HEK293T (cell line): Measurements from ENCODE around the gene ACTR3.

Experiments used
- CTCF ChIA-PET: fragments of 350-600 bp; formaldehyde crosslinking; extraction: SDS; loops from one replicate; lab custom pipeline; 2021; ENCODE audit warnings: antibody characterized with exemption, inconsistent platforms; lab: Yijun Ruan, JAX
- POLR2A ChIA-PET: fragments of 350-600 bp; formaldehyde crosslinking; extraction: SDS; loops from one replicate; lab custom pipeline; 2020; ENCODE audit warnings: antibody characterized with exemption, inconsistent platforms; lab: Yijun Ruan, JAX
- DNase-seq: peaks from one replicate; pipeline ENCODE4 v3.0.0; 2012; ENCODE audit warnings: mixed read lengths; ENCODE audit errors: extremely low spot score
- ARNT ChIP-seq: fragments of 450-650 bp; IDR thresholded peaks from 2 replicates; pipeline ENCODE4 v1.6.1; 2017; ENCODE audit warnings: mild to moderate bottlenecking
- BHLHE40 ChIP-seq: fragments of 450-650 bp; IDR thresholded peaks from 2 replicates; pipeline ENCODE4 v1.6.1; 2016; ENCODE audit warnings: mild to moderate bottlenecking, moderate library complexity, borderline replicate concordance
- CTBP1 ChIP-seq: fragments of 450-650 bp; IDR thresholded peaks from 2 replicates; pipeline ENCODE4 v1.6.1; 2016; ENCODE audit warnings: borderline replicate concordance
- ELF4 ChIP-seq: fragments of 450-650 bp; IDR thresholded peaks from 2 replicates; pipeline ENCODE4 v1.6.1; 2017; ENCODE audit warnings: antibody characterized with exemption
- FOXA1 ChIP-seq: fragments of 450-650 bp; IDR thresholded peaks from 2 replicates; pipeline ENCODE4 v1.6.1; 2016; ENCODE audit warnings: mild to moderate bottlenecking
- FOXK2 ChIP-seq: fragments of 450-650 bp; IDR thresholded peaks from 2 replicates; pipeline ENCODE4 v1.6.1; 2016; ENCODE audit warnings: mild to moderate bottlenecking
- FOXM1 ChIP-seq: fragments of 450-650 bp; IDR thresholded peaks from 2 replicates; pipeline ENCODE4 v1.6.1; 2017; ENCODE audit warnings: mild to moderate bottlenecking, borderline replicate concordance
- HDGF ChIP-seq: fragments of 450-650 bp; IDR thresholded peaks from 2 replicates; pipeline ENCODE4 v1.6.1; 2017; ENCODE audit warnings: antibody characterized with exemption, borderline replicate concordance
- L3MBTL2 ChIP-seq: fragments of 450-650 bp; conservative IDR thresholded peaks from 2 replicates; pipeline ENCODE4 v1.6.1; 2016; ENCODE audit warnings: mild to moderate bottlenecking
- LEF1 ChIP-seq: fragments of 450-650 bp; IDR thresholded peaks from 2 replicates; pipeline ENCODE4 v1.6.1; 2017; ENCODE audit warnings: mild to moderate bottlenecking, borderline replicate concordance
- NFRKB ChIP-seq: fragments of 450-650 bp; IDR thresholded peaks from 2 replicates; pipeline ENCODE4 v1.6.1; 2016; ENCODE audit warnings: mild to moderate bottlenecking, moderate library complexity
- PKNOX1 ChIP-seq: fragments of 450-650 bp; IDR thresholded peaks from 2 replicates; pipeline ENCODE4 v1.6.1; 2016
- SP1 ChIP-seq: fragments of 450-650 bp; IDR thresholded peaks from 2 replicates; pipeline ENCODE4 v1.6.1; 2017
- SUZ12 ChIP-seq: fragments of 450-650 bp; IDR thresholded peaks from 2 replicates; pipeline ENCODE4 v1.6.1; 2016; ENCODE audit warnings: mild to moderate bottlenecking
- TARDBP ChIP-seq: fragments of 450-650 bp; IDR thresholded peaks from 2 replicates; pipeline ENCODE4 v1.6.1; 2016
- ZNF384 ChIP-seq: fragments of 450-650 bp; IDR thresholded peaks from 2 replicates; pipeline ENCODE4 v1.6.1; 2016

The ACTR3 gene

GRCh38 chr2:113846429-113846828 lies 43.5 kb upstream of the ACTR3 start:
- DNase-seq, result no peak
- POLR2A ChIA-PET, result no interaction called here
- TF ChIP-seq FOXA1, result no peak
- no peak for TF ChIP-seq FOXM1
- TF ChIP-seq NFRKB, result no peak
- no peak for TF ChIP-seq ARNT
- no peak for TF ChIP-seq PKNOX1
- TF ChIP-seq L3MBTL2, result no peak
- no peak for TF ChIP-seq TARDBP
- no peak for TF ChIP-seq HDGF
- no peak for TF ChIP-seq ZNF384
- CTCF ChIA-PET, result interaction anchor here (0.6 kb wide), 1 partner anchor 660 kb away, joined by 3 read pairs; no protein-coding TSS in a partner anchor

DNA sequence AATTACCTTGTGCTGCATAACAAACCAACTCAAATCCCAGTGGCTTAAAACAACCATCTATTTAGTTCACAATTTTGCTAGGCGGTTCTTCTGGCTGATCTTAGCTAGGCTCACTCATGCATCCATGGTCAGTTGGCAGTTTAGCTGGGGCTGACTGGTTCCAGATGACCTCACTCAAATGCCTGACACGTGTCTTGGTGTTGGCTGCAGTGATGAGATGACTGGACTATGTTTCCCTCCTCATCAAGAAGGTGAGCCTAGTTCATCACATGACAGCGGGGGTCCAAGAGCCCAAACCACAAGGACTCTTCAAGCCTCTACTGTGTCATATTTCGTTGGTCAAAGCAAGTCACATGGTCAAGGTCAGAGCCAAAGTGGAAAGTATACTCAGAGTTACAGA lies 42.7 kb upstream of the ACTR3 start:
- CTCF ChIA-PET, result interaction anchor here (0.6 kb wide), 1 partner anchor 659 kb away, joined by 3 read pairs; no protein-coding TSS in a partner anchor
- no peak for DNase-seq
- no peak for TF ChIP-seq ARNT
- no peak for TF ChIP-seq FOXA1
- TF ChIP-seq ELF4, result no peak
- TF ChIP-seq TARDBP, result no peak
- no peak for TF ChIP-seq HDGF
- no peak for TF ChIP-seq NFRKB
- TF ChIP-seq FOXM1, result no peak
- TF ChIP-seq CTBP1, result no peak
- TF ChIP-seq ZNF384, result no peak
- no peak for TF ChIP-seq FOXK2
- no peak for TF ChIP-seq L3MBTL2
- TF ChIP-seq LEF1, result no peak
- no peak for TF ChIP-seq SP1
- no peak for TF ChIP-seq SUZ12
- TF ChIP-seq BHLHE40, result no peak
- no peak for TF ChIP-seq PKNOX1
- POLR2A ChIA-PET, result no interaction called here

DNA sequence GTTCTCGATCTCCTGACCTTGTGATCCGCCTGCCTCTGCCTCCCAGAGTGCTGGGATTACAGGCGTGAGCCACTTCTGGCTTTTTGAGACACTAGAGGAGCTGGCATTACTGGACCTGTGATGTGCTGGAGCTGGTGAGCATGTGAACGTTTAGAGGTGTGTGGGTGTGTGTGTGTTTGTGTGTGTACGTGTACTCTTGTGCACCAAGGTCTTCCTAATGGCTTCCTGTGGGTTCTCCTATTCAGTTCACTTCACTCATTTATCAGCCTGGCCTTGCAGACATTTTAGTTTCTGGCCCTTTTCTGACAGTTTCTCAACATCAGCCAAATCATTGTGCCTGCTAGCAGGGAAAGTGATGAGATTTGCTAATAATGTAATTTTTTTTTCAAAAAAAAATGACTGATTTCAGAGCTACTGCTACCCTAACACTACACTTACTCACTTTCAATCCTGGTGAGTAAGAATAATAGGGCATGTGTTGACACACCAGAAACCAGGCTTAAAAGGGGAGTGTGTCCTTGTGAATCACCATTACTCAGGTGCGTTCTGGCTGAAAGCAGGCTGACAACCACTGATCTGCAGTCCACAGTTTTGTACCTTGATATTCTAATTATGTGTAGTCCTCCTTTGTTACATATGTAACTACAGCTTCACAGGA lies 41.0 kb upstream of the ACTR3 start:
- DNase-seq, result no peak
- ChIA-PET POLR2A (no interaction called here), CTCF (no interaction called here)
- TF ChIP-seq HDGF (no peak), BHLHE40 (no peak), TARDBP (no peak), SP1 (no peak), L3MBTL2 (no peak), PKNOX1 (no peak), SUZ12 (no peak), NFRKB (no peak), FOXK2 (no peak), ELF4 (no peak), FOXM1 (no peak), ZNF384 (no peak), LEF1 (no peak), CTBP1 (no peak), FOXA1 (no peak), ARNT (no peak)

DNA sequence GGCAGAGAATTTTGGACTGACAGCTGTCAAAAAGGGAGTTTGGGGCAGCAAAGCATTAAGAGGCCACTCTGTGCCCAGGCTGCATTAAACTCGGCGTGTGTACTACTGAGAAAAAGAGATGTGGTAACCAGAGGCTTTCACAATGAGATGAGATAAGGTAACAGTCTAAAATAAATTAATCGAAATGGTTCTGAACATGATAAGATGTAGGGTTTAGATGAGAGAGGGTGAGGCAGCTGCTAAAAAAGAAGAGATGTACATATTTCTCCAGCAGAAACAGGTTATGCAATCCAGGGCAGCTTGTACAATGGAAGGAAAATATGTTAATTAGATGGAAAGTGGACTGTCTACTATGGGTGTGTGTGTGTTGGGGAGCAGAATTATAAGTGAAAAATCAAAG lies 39.2 kb upstream of the ACTR3 start:
- ChIA-PET POLR2A (no interaction called here), CTCF (interaction anchor here (0.6 kb wide), 1 partner anchor 1349 kb away, joined by 3 read pairs; no protein-coding TSS in a partner anchor)
- TF ChIP-seq HDGF (no peak), FOXA1 (no peak), BHLHE40 (no peak), NFRKB (no peak), TARDBP (no peak), PKNOX1 (no peak), ELF4 (no peak), L3MBTL2 (no peak), LEF1 (no peak), SP1 (no peak), ARNT (no peak), FOXM1 (no peak), SUZ12 (no peak)
- no peak for DNase-seq

DNA sequence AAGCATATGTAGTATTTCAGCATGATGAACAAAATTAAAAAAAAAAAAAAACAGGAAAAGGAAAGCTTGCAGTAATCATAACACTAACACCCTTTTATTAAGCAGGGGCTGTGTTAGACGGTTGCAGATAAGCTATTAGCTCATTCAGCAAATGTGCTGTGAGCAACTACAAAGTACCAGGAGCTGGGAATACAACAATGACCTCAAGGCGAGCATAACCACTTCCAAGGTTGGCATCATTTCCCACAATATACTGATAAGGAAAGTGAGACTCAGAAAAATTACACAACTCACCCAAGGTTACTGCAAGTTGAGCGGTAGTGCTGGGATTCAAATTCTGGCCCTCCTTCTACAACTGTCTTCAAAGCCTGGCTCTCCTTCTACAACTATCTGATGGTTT lies 38.2 kb upstream of the ACTR3 start:
- DNase-seq, result no peak
- ChIA-PET CTCF (no interaction called here), POLR2A (no interaction called here)
- TF ChIP-seq LEF1 (no peak), SUZ12 (no peak), HDGF (no peak), ELF4 (no peak), BHLHE40 (no peak), ZNF384 (no peak), PKNOX1 (no peak), L3MBTL2 (no peak), SP1 (no peak), ARNT (no peak), NFRKB (no peak), TARDBP (no peak), CTBP1 (no peak), FOXM1 (no peak), FOXK2 (no peak), FOXA1 (no peak)
